Central memory CD8-positive, alpha-beta T cell (primary cell): Measurements from ENCODE around the gene SNAI3.
A peak's percentile ranks its signal among the peaks of the same experiment; 100 is the strongest.

Experiments used
- ATAC-seq: fragments of 150-1000 bp; cut with Tn5 transposase; replicated peaks from 2 replicates; pipeline ENCODE4 v1.10.0; 2022; ENCODE audit warnings: mild to moderate bottlenecking, moderate FRiP score, moderate number of reproducible peaks; ENCODE audit not compliant: poor library complexity, severe bottlenecking; ENCODE audit errors: extremely low read depth
- DNase-seq, 2 donors: peaks; one replicate each; pipeline ENCODE4 v3.0.0; 2021; ENCODE audit warnings: low spot score in 2 of 2
- H3K27ac Mint-ChIP-seq: one replicate; pipeline ENCODE4 v1.8.0; 2022; ENCODE audit warnings: low read depth, mild to moderate bottlenecking, moderate library complexity, mixed read lengths
- H3K27me3 Mint-ChIP-seq: one replicate; pipeline ENCODE4 v1.8.0; 2022; ENCODE audit warnings: mixed read lengths
- H3K36me3 Mint-ChIP-seq: one replicate; pipeline ENCODE4 v1.8.0; 2022; ENCODE audit warnings: mild to moderate bottlenecking, moderate library complexity, mixed read lengths; ENCODE audit not compliant: insufficient read depth
- H3K4me1 Mint-ChIP-seq: one replicate; pipeline ENCODE4 v1.8.0; 2022; ENCODE audit warnings: mixed read lengths
- H3K4me3 Mint-ChIP-seq: one replicate; pipeline ENCODE4 v1.8.0; 2022; ENCODE audit warnings: mild to moderate bottlenecking, moderate library complexity, mixed read lengths
- H3K9me3 Mint-ChIP-seq: one replicate; pipeline ENCODE4 v1.8.0; 2022; ENCODE audit warnings: mixed read lengths

The SNAI3 gene

DNA sequence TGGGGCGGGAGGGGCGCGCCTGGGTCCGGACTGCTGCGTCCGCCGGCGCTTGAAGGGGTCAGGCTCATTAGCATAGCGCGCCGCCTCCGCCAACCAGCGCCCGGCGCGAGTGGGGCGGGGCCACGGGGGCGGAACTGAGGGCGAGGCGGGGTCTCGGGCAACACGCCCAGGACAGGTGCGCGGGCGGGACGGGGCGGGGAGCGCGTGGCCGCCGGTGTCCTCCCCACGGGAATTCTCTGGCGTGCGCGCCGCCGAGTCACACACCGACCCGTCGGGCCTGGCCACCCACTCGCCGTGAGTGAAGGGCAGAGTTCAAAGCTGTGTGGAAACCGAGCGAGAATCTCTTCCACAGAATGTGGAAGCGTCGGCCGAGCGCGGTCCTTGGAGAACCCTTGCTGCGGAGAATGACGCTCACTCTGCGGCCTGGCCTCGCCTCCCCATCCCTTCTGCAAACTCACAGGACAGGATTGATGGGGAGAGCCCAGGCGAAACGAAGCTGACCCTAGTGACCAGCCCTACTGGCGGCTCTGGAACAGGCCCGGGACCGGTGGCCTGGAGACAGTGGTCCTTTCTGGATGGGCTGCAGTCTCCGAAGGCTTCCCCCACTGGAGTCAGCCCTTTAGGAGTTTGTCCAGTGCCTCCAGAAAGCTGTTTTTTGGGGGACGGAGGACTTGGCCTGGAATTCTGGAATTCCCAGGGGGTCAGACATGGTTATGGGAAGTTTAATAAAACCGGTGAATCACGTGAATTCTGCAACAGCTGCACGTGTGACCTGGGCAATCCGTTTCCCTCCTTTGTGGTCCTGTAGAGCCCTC, at the start of gene SNAI3:
SNAI3 (minus strand) TSS at position 69 of the 815 bp plus-strand sequence. CDS start 101 bp downstream, outside the sequence.
- DNase-seq (peak; percentile 60 to 79), ATAC-seq (peak; percentile 74)
- peaks cover 19% of the 10 kb centered on the region for H3K4me1 Mint-ChIP-seq
- H3K27me3 Mint-ChIP-seq = no peaks in the 10 kb centered on the region
- H3K36me3 Mint-ChIP-seq = peaks cover 9% of the 10 kb centered on the region
- H3K4me3 Mint-ChIP-seq = peak within 1 kb of the TSS; percentile 78
- no peaks in the 10 kb centered on the region for H3K9me3 Mint-ChIP-seq
- H3K27ac Mint-ChIP-seq = no peak within 1 kb of the TSS

DNA sequence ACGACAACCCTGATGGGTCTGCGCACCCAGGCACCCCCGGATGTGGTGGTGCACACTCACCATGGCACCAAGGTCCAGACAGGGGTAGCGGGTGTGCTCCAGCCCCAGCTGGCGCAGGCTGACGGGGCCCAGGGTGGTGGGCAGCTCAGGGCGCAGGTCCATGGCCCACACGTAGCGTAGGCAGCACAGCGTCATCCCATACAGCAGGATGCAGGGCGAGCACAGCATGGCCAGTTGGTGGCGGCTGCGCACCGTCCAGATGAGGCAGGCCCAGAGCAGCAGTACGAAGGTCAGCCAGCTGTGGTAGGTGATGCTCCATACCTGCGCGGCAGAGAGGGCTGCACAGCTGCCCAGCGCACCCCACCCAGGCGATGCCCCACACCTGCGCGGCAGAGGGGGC, 49.8 kb upstream of the SNAI3 start:
- ATAC-seq (no peak), DNase-seq (no peak)
- H3K9me3 Mint-ChIP-seq = no peaks in the 10 kb centered on the region
- peaks cover 13% of the 10 kb centered on the region for H3K36me3 Mint-ChIP-seq
- peaks cover 9% of the 10 kb centered on the region for H3K4me1 Mint-ChIP-seq
- H3K4me3 Mint-ChIP-seq = no peak overlapping the region
- H3K27me3 Mint-ChIP-seq = no peaks in the 10 kb centered on the region
- no peak overlapping the region for H3K27ac Mint-ChIP-seq

DNA sequence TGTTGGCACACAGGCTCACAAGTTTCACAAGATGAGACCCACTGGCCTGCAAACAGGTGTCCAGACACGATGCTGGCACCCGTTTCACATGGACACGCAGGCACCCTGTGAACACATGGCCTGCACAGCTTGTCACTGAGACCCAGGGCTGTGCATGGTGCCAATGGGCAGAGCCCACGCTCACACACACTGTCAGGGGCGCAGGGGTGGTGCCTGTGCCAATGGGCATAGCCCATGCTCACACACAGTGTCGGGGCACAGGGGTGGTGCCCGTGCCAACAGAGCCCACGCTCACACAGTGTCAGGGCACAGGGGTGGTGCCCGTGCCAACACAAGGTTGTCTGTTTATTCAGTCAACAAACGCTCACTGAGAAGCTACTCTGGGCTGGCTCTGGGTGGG, 49.3 kb upstream of the SNAI3 start:
- H3K4me3 Mint-ChIP-seq = no peak overlapping the region
- DNase-seq = no peak
- H3K9me3 Mint-ChIP-seq = no peaks in the 10 kb centered on the region
- no peaks in the 10 kb centered on the region for H3K27me3 Mint-ChIP-seq
- H3K27ac Mint-ChIP-seq = no peak overlapping the region
- peaks cover 9% of the 10 kb centered on the region for H3K4me1 Mint-ChIP-seq
- ATAC-seq = no peak
- peaks cover 13% of the 10 kb centered on the region for H3K36me3 Mint-ChIP-seq

DNA sequence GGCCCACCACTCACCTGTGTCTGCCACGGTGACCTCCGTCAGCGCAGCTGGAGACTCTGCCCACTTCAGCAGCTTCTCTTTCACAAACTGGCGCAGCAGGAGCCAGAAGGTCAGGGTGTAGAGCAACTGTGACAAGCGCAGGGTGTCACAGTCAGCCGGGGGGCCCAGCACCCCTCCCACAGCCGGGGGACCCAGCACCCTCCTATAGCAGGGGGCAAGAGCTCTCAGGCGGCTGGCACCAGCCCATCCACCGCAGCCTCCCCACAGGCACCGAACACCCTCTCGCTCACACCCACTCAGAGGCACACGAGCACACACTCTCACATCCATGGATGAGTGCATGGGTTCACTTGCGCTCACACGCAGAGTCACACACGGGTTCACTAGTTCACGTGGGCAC, 48.8 kb upstream of the SNAI3 start:
- DNase-seq (no peak), ATAC-seq (no peak)
- H3K36me3 Mint-ChIP-seq = peaks cover 10% of the 10 kb centered on the region
- H3K9me3 Mint-ChIP-seq = no peaks in the 10 kb centered on the region
- no peak overlapping the region for H3K27ac Mint-ChIP-seq
- no peak overlapping the region for H3K4me3 Mint-ChIP-seq
- peaks cover 9% of the 10 kb centered on the region for H3K4me1 Mint-ChIP-seq
- no peaks in the 10 kb centered on the region for H3K27me3 Mint-ChIP-seq

DNA sequence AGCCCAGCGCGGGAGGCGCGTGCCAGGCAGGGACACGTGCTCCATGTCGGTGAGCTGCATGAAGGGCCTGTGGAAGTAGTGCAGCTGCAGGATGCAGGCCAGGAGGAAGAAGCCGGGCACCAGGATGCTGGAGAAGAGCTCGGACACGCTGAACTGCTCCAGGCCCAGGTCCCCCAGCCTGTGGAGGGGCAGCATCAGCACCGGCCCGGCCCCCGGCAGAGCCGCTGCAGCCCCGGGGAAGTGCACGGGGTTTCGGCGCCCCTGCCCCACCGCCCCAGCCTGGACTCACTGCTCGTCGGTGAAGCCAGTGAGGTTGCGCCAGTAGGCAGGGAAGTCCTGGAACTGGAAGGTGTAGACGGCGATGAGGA, 48.0 kb upstream of the SNAI3 start:
- no peaks in the 10 kb centered on the region for H3K27me3 Mint-ChIP-seq
- no peak for ATAC-seq
- no peak for DNase-seq

DNA sequence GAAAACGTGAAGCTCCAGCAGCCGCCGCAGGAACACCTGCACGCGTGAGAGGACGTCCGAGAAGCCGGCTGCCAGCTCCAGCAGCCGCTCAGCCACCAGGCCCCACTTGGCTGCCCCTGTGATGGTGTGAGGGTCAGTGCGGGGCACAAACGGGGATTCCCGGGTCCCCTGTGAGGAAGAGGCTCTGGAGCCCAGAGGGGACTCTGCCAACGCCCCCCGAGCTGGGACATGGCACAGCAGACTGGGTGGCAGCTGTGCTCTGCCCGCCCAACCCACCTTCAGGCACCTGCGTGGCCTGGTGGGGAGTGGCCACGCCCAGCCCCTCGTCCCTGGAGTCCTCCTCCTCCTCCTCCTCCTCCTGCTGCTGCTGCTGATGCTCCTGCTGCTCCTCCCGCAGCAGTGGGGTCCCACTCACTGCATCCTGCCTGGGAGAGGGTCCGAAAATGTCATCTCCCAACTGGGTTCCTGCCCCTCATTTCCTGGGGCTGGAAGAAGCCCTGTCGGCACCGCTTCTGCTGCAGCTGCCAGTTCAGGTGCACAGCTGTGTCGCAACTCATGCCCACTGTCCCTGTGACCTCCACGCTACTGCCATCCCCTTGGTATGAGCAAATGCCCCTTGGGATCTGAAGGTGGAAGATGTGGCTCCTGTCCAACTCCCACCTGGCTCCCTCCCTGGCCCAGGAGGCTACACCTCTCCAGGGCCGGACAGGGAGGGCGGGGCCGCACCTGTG, 47.5 kb upstream of the SNAI3 start:
- ATAC-seq = no peak
- H3K27ac Mint-ChIP-seq = no peak overlapping the region
- peaks cover 7% of the 10 kb centered on the region for H3K4me1 Mint-ChIP-seq
- no peak for DNase-seq
- no peak overlapping the region for H3K4me3 Mint-ChIP-seq
- H3K9me3 Mint-ChIP-seq = no peaks in the 10 kb centered on the region
- no peaks in the 10 kb centered on the region for H3K27me3 Mint-ChIP-seq
- peaks cover 11% of the 10 kb centered on the region for H3K36me3 Mint-ChIP-seq

More for the DNA sequence above, 48.0 kb upstream of the SNAI3 start:
- H3K36me3 Mint-ChIP-seq = peaks cover 13% of the 10 kb centered on the region
- H3K4me3 Mint-ChIP-seq = no peak overlapping the region
- peaks cover 9% of the 10 kb centered on the region for H3K4me1 Mint-ChIP-seq
- H3K9me3 Mint-ChIP-seq = no peaks in the 10 kb centered on the region
- no peak overlapping the region for H3K27ac Mint-ChIP-seq

DNA sequence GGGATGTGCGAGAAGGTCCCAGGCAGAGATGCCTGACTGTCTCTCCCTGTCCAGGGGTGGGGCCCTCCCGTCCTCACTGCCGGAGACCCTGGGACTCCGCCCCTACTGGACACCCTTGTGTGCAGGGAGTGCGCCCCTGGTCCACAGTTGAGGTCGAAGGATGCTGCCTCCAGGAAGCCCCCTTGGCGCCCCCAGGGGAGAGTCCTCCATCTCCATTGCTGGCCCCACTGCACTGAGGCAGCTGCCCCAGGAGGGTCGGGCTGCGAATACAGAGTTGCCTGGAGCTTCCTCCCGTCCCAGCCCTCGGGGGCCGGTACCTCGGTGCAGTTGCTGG, 46.6 kb upstream of the SNAI3 start:
- ATAC-seq = no peak
- Mint-ChIP-seq H3K27ac (no peak overlapping the region), H3K27me3 (no peaks in the 10 kb centered on the region), H3K36me3 (peaks cover 8% of the 10 kb centered on the region), H3K4me3 (no peak overlapping the region), H3K4me1 (peaks cover 4% of the 10 kb centered on the region), H3K9me3 (no peaks in the 10 kb centered on the region)
- DNase-seq = no peak

DNA sequence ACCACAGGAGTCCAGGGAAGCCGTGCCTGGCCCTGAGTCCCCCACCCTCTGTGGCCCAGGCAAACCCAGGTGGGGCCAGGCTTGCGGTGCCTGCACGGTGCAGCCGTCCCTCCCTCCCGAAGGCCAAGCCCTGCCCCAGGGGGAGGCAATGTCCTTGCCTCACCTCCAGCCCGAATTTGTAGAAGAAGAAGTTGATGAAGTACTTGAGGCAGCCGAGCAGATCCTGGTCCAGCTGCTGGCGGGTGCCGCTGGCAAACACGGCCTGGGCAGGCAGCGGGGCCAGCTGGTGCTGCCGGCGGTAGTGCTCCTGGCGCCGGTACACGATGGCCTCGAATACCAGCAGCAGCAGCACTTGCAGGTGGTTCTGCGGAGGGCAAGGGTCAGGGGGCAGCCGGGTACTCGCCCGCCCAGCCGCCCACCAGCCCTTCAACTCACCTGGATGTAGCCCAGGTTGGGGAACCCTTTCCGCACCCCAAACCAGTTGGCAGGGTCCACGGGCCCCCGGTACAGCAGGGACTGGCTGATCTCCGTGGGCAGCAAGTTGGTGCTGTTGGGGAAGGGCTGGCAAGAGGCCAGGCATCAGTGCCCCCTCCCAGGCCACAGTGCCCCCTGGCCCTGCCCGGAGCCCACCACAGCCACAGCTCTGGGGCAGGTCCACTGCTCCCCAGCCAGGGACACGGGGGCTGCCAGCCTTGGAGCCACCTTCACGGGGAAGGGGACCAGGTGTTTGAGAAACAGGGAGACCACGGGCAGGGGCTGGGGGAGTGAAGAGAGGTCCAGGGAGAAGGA, 46.1 kb upstream of the SNAI3 start:
- DNase-seq (no peak), ATAC-seq (no peak)
- peak overlapping the region; percentile 53 for H3K27ac Mint-ChIP-seq
- no peak overlapping the region for H3K4me3 Mint-ChIP-seq
- no peaks in the 10 kb centered on the region for H3K27me3 Mint-ChIP-seq
- H3K4me1 Mint-ChIP-seq = peaks cover 4% of the 10 kb centered on the region
- H3K36me3 Mint-ChIP-seq = peaks cover 9% of the 10 kb centered on the region
- H3K9me3 Mint-ChIP-seq = no peaks in the 10 kb centered on the region

DNA sequence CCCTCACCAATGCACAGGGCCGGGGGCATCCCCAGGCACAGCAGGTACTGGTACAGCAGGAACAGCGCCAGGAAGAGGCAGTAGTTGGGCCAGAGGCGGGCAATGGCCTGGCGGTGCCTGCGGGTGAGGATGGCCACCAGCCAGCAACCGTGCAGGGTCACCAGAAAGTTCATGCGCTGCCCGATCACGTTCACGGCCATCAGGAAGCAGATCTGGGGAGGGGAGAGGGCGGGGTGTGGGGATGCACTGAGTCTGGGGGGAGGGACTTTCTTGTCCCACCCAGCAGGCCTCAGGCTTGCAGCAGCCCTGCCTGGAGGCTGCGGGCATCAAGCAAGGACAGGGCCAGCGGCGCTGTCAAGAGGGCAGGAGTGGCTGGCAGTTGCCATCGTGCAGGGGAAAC, 45.4 kb upstream of the SNAI3 start:
- no peaks in the 10 kb centered on the region for H3K27me3 Mint-ChIP-seq
- H3K4me1 Mint-ChIP-seq = peaks cover 4% of the 10 kb centered on the region
- H3K4me3 Mint-ChIP-seq = no peak overlapping the region
- no peak for DNase-seq
- no peaks in the 10 kb centered on the region for H3K9me3 Mint-ChIP-seq
- H3K36me3 Mint-ChIP-seq = peaks cover 7% of the 10 kb centered on the region
- no peak for ATAC-seq
- H3K27ac Mint-ChIP-seq = peak overlapping the region; percentile 53

DNA sequence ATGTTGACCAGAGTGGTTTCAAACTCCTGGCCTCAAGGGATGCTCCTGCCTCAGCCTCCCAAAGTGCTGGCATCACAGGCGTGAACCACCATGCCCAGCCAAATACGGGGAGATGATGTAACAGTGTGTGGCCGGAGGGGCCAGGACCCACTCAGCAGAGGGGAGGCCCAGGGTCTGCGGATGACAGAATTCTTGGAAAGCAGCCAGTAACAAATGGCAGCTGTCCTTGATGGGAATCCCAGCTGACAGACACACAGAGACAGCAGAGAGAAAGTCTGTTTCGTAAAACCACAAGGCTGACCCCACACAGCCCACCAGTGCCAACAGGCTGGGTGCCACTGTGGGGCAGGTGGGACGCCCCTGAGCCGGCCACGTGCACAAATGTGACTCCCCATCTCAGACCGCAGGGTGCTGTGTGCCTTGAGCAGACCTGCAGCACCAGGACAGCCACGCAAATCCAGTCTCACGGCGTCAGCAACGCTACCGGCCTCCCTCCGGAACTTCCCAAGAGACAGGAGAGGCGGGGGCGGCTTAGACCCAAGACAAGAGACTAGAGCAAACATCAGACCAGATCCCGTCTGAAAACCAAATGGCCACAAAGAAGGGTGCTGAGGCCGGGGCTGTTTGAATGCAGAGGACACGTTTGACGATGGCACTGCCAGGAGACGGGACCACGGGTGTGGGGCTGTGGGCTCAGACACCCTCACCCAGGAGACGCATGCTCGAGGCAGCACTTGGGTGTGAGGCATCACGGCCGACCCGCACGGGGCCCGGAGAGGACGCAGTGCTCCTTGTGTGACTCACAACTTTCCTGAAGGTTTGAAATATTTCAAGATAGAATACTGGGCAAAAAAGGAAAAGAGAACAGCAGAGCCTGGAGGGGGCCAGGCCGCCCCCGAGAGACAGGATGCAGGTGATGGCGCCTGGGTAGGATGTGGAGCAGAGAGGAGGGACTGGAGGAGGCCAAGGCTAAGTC, 44.6 kb upstream of the SNAI3 start:
- H3K27me3 Mint-ChIP-seq = no peaks in the 10 kb centered on the region
- peak overlapping the region; percentile 55 for H3K27ac Mint-ChIP-seq
- no peaks in the 10 kb centered on the region for H3K9me3 Mint-ChIP-seq
- no peak for DNase-seq
- no peak for ATAC-seq
- no peak overlapping the region for H3K4me3 Mint-ChIP-seq
- H3K36me3 Mint-ChIP-seq = peaks cover 13% of the 10 kb centered on the region
- peaks cover 4% of the 10 kb centered on the region for H3K4me1 Mint-ChIP-seq

DNA sequence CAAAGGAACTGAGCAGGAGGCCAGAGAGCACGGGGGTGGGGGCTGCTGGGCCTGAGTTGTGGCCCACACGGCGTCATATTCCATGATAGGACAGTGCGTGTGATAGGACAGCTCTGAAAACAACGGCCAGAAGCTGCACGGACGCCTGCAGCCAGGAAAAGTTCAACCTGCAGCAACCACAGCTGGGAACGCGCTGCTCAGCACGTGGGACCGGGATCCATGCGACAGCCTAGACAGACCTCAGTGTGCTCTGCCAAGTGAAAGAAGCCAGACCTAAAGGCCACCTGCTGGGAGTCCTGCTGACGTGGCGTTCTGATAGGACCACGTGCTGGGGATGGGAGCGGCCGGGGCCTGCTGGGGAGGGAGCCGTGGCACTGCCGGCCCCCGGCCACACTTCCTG, 41.6 kb upstream of the SNAI3 start:
- ATAC-seq (no peak), DNase-seq (no peak)
- Mint-ChIP-seq H3K4me3 (no peak overlapping the region), H3K27me3 (no peaks in the 10 kb centered on the region), H3K36me3 (peaks cover 13% of the 10 kb centered on the region), H3K9me3 (no peaks in the 10 kb centered on the region), H3K4me1 (peaks cover 4% of the 10 kb centered on the region), H3K27ac (no peak overlapping the region)

DNA sequence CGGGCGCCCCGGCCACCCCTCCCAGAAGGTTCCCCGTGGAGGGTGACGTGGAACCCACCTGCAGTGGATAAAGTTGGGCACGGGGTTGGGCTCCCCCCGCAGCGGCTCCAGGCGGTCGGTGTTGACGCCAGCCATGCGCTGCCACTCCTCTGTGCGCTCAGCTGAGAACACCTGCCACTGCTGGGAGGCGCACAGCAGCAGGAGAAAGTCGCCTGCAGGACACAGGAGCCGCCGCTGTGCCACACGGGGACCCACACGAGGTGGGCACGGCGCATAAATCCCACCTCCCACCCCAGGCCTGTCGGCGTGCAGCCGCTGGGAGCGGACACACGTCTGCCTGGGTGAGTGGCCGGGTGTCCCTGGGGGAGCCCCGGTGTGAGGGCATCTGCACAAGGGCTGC, 40.7 kb upstream of the SNAI3 start:
- H3K4me1 Mint-ChIP-seq = peaks cover 4% of the 10 kb centered on the region
- peak overlapping the region; percentile 53 for H3K27ac Mint-ChIP-seq
- H3K36me3 Mint-ChIP-seq = peaks cover 17% of the 10 kb centered on the region
- no peaks in the 10 kb centered on the region for H3K9me3 Mint-ChIP-seq
- H3K4me3 Mint-ChIP-seq = no peak overlapping the region
- DNase-seq (no peak), ATAC-seq (no peak)
- H3K27me3 Mint-ChIP-seq = no peaks in the 10 kb centered on the region
